ENCODE data around the gene TMPRSS9.
"Not testable (repeated sequence)": the region's sequence is repeated elsewhere in the genome, so short reads cannot be mapped to it uniquely, and the experiment has no call there.

TMPRSS9 gene

GRCh38 chr19:2409352-2409912, 49.4 kb downstream of the TMPRSS9 start:
- Histone ChIP-seq H3K9me3 (ENCODE audit: control insufficient read depth in 1 of 2, low read length in 2 of 2) (peaks cover 0 to 5% of the 10 kb centered on the region in 2 donors), H3K9ac (ENCODE audit: low read depth in 1 of 2, low read length in 2 of 2) (no peak overlapping the region), H3K4me3 (ENCODE audit: low read depth in 1 of 2, low read length in 2 of 2) (no peak overlapping the region), H3K27me3 (ENCODE audit: control insufficient read depth in 1 of 2, insufficient read depth in 2 of 2, low read length in 2 of 2) (no peaks in the 10 kb centered on the region), H3K27ac (ENCODE audit: low read depth, low read length) (no peak overlapping the region), H3K36me3 (ENCODE audit: control insufficient read depth in 1 of 2, insufficient read depth in 2 of 2, low read length in 2 of 2) (no peaks in the 10 kb centered on the region), H3K4me1 (ENCODE audit: control insufficient read depth in 1 of 2, insufficient read depth in 2 of 2, low read length in 2 of 2) (no peaks in the 10 kb centered on the region)

- H3K27me3 ChIP-seq (ENCODE audit: control insufficient read depth in 1 of 2, insufficient read depth in 2 of 2, low read length in 2 of 2), result no peaks in the 10 kb centered on the region
- H3K36me3 ChIP-seq (ENCODE audit: control insufficient read depth in 1 of 2, insufficient read depth in 2 of 2, low read length in 2 of 2), result no peaks in the 10 kb centered on the region
- no peaks in the 10 kb centered on the region for H3K4me1 ChIP-seq (ENCODE audit: control insufficient read depth in 1 of 2, insufficient read depth in 2 of 2, low read length in 2 of 2)
- H3K27ac ChIP-seq (ENCODE audit: low read depth, low read length), result no peak overlapping the region
- no peak overlapping the region for H3K9ac ChIP-seq (ENCODE audit: low read depth in 1 of 2, low read length in 2 of 2)
- H3K9me3 ChIP-seq (ENCODE audit: control insufficient read depth in 1 of 2, low read length in 2 of 2), result peaks cover 0 to 5% of the 10 kb centered on the region in 2 donors
- no peak overlapping the region for H3K4me3 ChIP-seq (ENCODE audit: low read depth in 1 of 2, low read length in 2 of 2)
Observed at GRCh38 chr19:2410023-2410422, 50.0 kb downstream of the TMPRSS9 start.

GRCh38 chr19:2411709-2412108, 51.6 kb downstream of the TMPRSS9 start:
- H3K36me3 ChIP-seq (ENCODE audit: control insufficient read depth in 1 of 2, insufficient read depth in 2 of 2, low read length in 2 of 2), result peaks cover 0 to 1% of the 10 kb centered on the region in 2 donors
- no peaks in the 10 kb centered on the region for H3K27me3 ChIP-seq (ENCODE audit: control insufficient read depth in 1 of 2, insufficient read depth in 2 of 2, low read length in 2 of 2)
- H3K4me1 ChIP-seq (ENCODE audit: control insufficient read depth in 1 of 2, insufficient read depth in 2 of 2, low read length in 2 of 2), result no peaks in the 10 kb centered on the region
- no peak overlapping the region for H3K9ac ChIP-seq (ENCODE audit: low read depth in 1 of 2, low read length in 2 of 2)
- peaks cover 0 to 5% of the 10 kb centered on the region in 2 donors for H3K9me3 ChIP-seq (ENCODE audit: control insufficient read depth in 1 of 2, low read length in 2 of 2)
- no peak overlapping the region for H3K4me3 ChIP-seq (ENCODE audit: low read depth in 1 of 2, low read length in 2 of 2)
- no peak overlapping the region for H3K27ac ChIP-seq (ENCODE audit: low read depth, low read length)

GRCh38 chr19:2412449-2412848, 52.4 kb downstream of the TMPRSS9 start:
- Histone ChIP-seq H3K36me3 (ENCODE audit: control insufficient read depth in 1 of 2, insufficient read depth in 2 of 2, low read length in 2 of 2) (peaks cover 0 to 3% of the 10 kb centered on the region in 2 donors), H3K27ac (ENCODE audit: low read depth, low read length) (no peak overlapping the region), H3K27me3 (ENCODE audit: control insufficient read depth in 1 of 2, insufficient read depth in 2 of 2, low read length in 2 of 2) (no peaks in the 10 kb centered on the region), H3K4me1 (ENCODE audit: control insufficient read depth in 1 of 2, insufficient read depth in 2 of 2, low read length in 2 of 2) (no peaks in the 10 kb centered on the region), H3K9me3 (ENCODE audit: control insufficient read depth in 1 of 2, low read length in 2 of 2) (peaks cover 0 to 5% of the 10 kb centered on the region in 2 donors), H3K4me3 (ENCODE audit: low read depth in 1 of 2, low read length in 2 of 2) (no peak overlapping the region), H3K9ac (ENCODE audit: low read depth in 1 of 2, low read length in 2 of 2) (no peak overlapping the region)

GRCh38 chr19:2413159-2413558, 53.1 kb downstream of the TMPRSS9 start:
- Histone ChIP-seq H3K9ac (ENCODE audit: low read depth in 1 of 2, low read length in 2 of 2) (no peak overlapping the region), H3K9me3 (ENCODE audit: control insufficient read depth in 1 of 2, low read length in 2 of 2) (peaks cover 0 to 5% of the 10 kb centered on the region in 2 donors), H3K4me3 (ENCODE audit: low read depth in 1 of 2, low read length in 2 of 2) (no peak overlapping the region), H3K36me3 (ENCODE audit: control insufficient read depth in 1 of 2, insufficient read depth in 2 of 2, low read length in 2 of 2) (peaks cover 0 to 3% of the 10 kb centered on the region in 2 donors), H3K27me3 (ENCODE audit: control insufficient read depth in 1 of 2, insufficient read depth in 2 of 2, low read length in 2 of 2) (no peaks in the 10 kb centered on the region), H3K4me1 (ENCODE audit: control insufficient read depth in 1 of 2, insufficient read depth in 2 of 2, low read length in 2 of 2) (no peaks in the 10 kb centered on the region), H3K27ac (ENCODE audit: low read depth, low read length) (no peak overlapping the region)

GRCh38 chr19:2413629-2414028, 53.6 kb downstream of the TMPRSS9 start:
- H3K9me3 ChIP-seq (ENCODE audit: control insufficient read depth in 1 of 2, low read length in 2 of 2), result peaks cover 0 to 5% of the 10 kb centered on the region in 2 donors

GRCh38 chr19:2415281-2415972, 55.4 kb downstream of the TMPRSS9 start:
- no peaks in the 10 kb centered on the region for H3K9me3 ChIP-seq (ENCODE audit: control insufficient read depth in 1 of 2, low read length in 2 of 2)
- H3K4me1 ChIP-seq (ENCODE audit: control insufficient read depth in 1 of 2, insufficient read depth in 2 of 2, low read length in 2 of 2), result no peaks in the 10 kb centered on the region
- H3K27ac ChIP-seq (ENCODE audit: low read depth, low read length), result no peak overlapping the region
- peaks cover 0 to 3% of the 10 kb centered on the region in 2 donors for H3K36me3 ChIP-seq (ENCODE audit: control insufficient read depth in 1 of 2, insufficient read depth in 2 of 2, low read length in 2 of 2)
- no peak overlapping the region for H3K9ac ChIP-seq (ENCODE audit: low read depth in 1 of 2, low read length in 2 of 2)
- no peak overlapping the region for H3K4me3 ChIP-seq (ENCODE audit: low read depth in 1 of 2, low read length in 2 of 2)
- H3K27me3 ChIP-seq (ENCODE audit: control insufficient read depth in 1 of 2, insufficient read depth in 2 of 2, low read length in 2 of 2), result no peaks in the 10 kb centered on the region

More at GRCh38 chr19:2413629-2414028, 53.6 kb downstream of the TMPRSS9 start:
- no peak overlapping the region for H3K4me3 ChIP-seq (ENCODE audit: low read depth in 1 of 2, low read length in 2 of 2)
- H3K27ac ChIP-seq (ENCODE audit: low read depth, low read length), result no peak overlapping the region
- peaks cover 0 to 3% of the 10 kb centered on the region in 2 donors for H3K36me3 ChIP-seq (ENCODE audit: control insufficient read depth in 1 of 2, insufficient read depth in 2 of 2, low read length in 2 of 2)
- no peak overlapping the region for H3K9ac ChIP-seq (ENCODE audit: low read depth in 1 of 2, low read length in 2 of 2)
- no peaks in the 10 kb centered on the region for H3K27me3 ChIP-seq (ENCODE audit: control insufficient read depth in 1 of 2, insufficient read depth in 2 of 2, low read length in 2 of 2)
- H3K4me1 ChIP-seq (ENCODE audit: control insufficient read depth in 1 of 2, insufficient read depth in 2 of 2, low read length in 2 of 2), result no peaks in the 10 kb centered on the region

- no peak overlapping the region for H3K9ac ChIP-seq (ENCODE audit: low read depth in 1 of 2, low read length in 2 of 2)
- H3K9me3 ChIP-seq (ENCODE audit: control insufficient read depth in 1 of 2, low read length in 2 of 2), result no peaks in the 10 kb centered on the region
- H3K4me3 ChIP-seq (ENCODE audit: low read depth in 1 of 2, low read length in 2 of 2), result no peak overlapping the region
- H3K36me3 ChIP-seq (ENCODE audit: control insufficient read depth in 1 of 2, insufficient read depth in 2 of 2, low read length in 2 of 2), result peaks cover 0 to 3% of the 10 kb centered on the region in 2 donors
- no peak overlapping the region for H3K27ac ChIP-seq (ENCODE audit: low read depth, low read length)
- no peaks in the 10 kb centered on the region for H3K27me3 ChIP-seq (ENCODE audit: control insufficient read depth in 1 of 2, insufficient read depth in 2 of 2, low read length in 2 of 2)
- no peaks in the 10 kb centered on the region for H3K4me1 ChIP-seq (ENCODE audit: control insufficient read depth in 1 of 2, insufficient read depth in 2 of 2, low read length in 2 of 2)
Observed at GRCh38 chr19:2415973-2416319, 55.9 kb downstream of the TMPRSS9 start.

- no peak overlapping the region for H3K4me3 ChIP-seq (ENCODE audit: low read depth in 1 of 2, low read length in 2 of 2)
- peaks cover 0 to 3% of the 10 kb centered on the region in 2 donors for H3K36me3 ChIP-seq (ENCODE audit: control insufficient read depth in 1 of 2, insufficient read depth in 2 of 2, low read length in 2 of 2)
- H3K27ac ChIP-seq (ENCODE audit: low read depth, low read length), result no peak overlapping the region
- no peaks in the 10 kb centered on the region for H3K27me3 ChIP-seq (ENCODE audit: control insufficient read depth in 1 of 2, insufficient read depth in 2 of 2, low read length in 2 of 2)
- no peak overlapping the region for H3K9ac ChIP-seq (ENCODE audit: low read depth in 1 of 2, low read length in 2 of 2)
- H3K4me1 ChIP-seq (ENCODE audit: control insufficient read depth in 1 of 2, insufficient read depth in 2 of 2, low read length in 2 of 2), result no peaks in the 10 kb centered on the region
- H3K9me3 ChIP-seq (ENCODE audit: control insufficient read depth in 1 of 2, low read length in 2 of 2), result no peaks in the 10 kb centered on the region
Observed at GRCh38 chr19:2416321-2417097, 56.4 kb downstream of the TMPRSS9 start.

- H3K36me3 ChIP-seq (ENCODE audit: control insufficient read depth in 1 of 2, insufficient read depth in 2 of 2, low read length in 2 of 2); H3K4me3 ChIP-seq (ENCODE audit: low read depth in 1 of 2, low read length in 2 of 2); H3K27me3 ChIP-seq (ENCODE audit: control insufficient read depth in 1 of 2, insufficient read depth in 2 of 2, low read length in 2 of 2); H3K9ac ChIP-seq (ENCODE audit: low read depth in 1 of 2, low read length in 2 of 2); H3K9me3 ChIP-seq (ENCODE audit: control insufficient read depth in 1 of 2, low read length in 2 of 2); H3K4me1 ChIP-seq (ENCODE audit: control insufficient read depth in 1 of 2, insufficient read depth in 2 of 2, low read length in 2 of 2); H3K27ac ChIP-seq (ENCODE audit: low read depth, low read length): not testable (repeated sequence)
Observed at GRCh38 chr19:2417436-2417835, 57.4 kb downstream of the TMPRSS9 start.
